ENCODE results near the gene STARD9.

Gene STARD9

DNA sequence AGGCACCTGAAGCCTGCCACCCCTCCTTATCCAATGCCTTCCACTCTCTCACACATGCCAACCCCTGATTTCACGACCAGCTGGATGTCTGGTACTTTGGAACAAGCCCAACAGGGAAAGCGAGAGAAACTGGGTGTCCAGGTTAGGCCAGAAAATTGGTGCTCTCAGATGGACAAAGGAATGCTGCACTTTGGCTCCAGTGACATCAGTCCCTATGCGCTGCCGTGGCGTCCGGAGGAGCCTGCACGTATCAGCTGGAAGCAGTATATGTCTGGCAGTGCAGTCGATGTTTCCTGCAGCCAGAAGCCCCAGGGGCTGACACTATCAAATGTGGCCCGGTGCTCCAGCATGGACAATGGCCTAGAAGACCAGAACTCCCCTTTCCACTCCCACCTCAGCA is 116.4 kb downstream of the STARD9 start:
- Histone ChIP-seq H3K36me3 (ENCODE audit: control insufficient read depth in 2 of 2, insufficient read depth in 2 of 2, low read length in 2 of 2) (peaks cover 5 to 7% of the 10 kb centered on the region in 2 donors), H3K9me3 (ENCODE audit: control insufficient read depth in 2 of 2, low read length in 2 of 2) (no peaks in the 10 kb centered on the region), H3K27ac (ENCODE audit: low read depth in 2 of 2, low read length in 2 of 2) (no peak overlapping the region), H3K27me3 (ENCODE audit: control insufficient read depth in 2 of 2, insufficient read depth in 2 of 2, low read length in 2 of 2) (no peaks in the 10 kb centered on the region), H3K4me3 (ENCODE audit: low read length in 2 of 2) (no peak overlapping the region), H3K9ac (ENCODE audit: low read depth in 1 of 2, low read length in 2 of 2) (no peak overlapping the region), H3K4me1 (ENCODE audit: control insufficient read depth in 2 of 2, insufficient read depth in 2 of 2, low read length in 2 of 2) (no peaks in the 10 kb centered on the region)

DNA sequence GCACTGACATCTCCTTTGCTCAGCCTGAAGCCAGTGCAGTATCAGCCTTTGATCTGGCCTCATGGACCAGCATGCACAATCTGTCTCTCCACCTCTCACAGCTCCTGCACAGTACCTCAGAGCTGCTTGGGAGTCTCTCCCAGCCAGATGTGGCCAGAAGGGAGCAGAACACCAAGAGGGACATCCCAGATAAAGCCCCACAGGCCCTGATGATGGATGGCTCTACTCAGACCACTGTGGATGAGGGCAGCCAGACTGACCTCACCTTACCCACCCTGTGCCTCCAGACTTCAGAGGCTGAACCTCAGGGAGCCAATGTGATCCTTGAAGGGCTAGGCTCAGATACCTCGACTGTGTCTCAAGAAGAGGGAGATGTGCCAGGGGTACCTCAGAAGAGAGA is 117.1 kb downstream of the STARD9 start:
- H3K9me3 ChIP-seq (ENCODE audit: control insufficient read depth in 2 of 2, low read length in 2 of 2), result no peaks in the 10 kb centered on the region
- H3K36me3 ChIP-seq (ENCODE audit: control insufficient read depth in 2 of 2, insufficient read depth in 2 of 2, low read length in 2 of 2), result peaks cover 4 to 5% of the 10 kb centered on the region in 2 donors
- no peak overlapping the region for H3K4me3 ChIP-seq (ENCODE audit: low read length in 2 of 2)
- no peak overlapping the region for H3K27ac ChIP-seq (ENCODE audit: low read depth in 2 of 2, low read length in 2 of 2)
- no peak overlapping the region for H3K9ac ChIP-seq (ENCODE audit: low read depth in 1 of 2, low read length in 2 of 2)
- no peaks in the 10 kb centered on the region for H3K4me1 ChIP-seq (ENCODE audit: control insufficient read depth in 2 of 2, insufficient read depth in 2 of 2, low read length in 2 of 2)
- H3K27me3 ChIP-seq (ENCODE audit: control insufficient read depth in 2 of 2, insufficient read depth in 2 of 2, low read length in 2 of 2), result no peaks in the 10 kb centered on the region

DNA sequence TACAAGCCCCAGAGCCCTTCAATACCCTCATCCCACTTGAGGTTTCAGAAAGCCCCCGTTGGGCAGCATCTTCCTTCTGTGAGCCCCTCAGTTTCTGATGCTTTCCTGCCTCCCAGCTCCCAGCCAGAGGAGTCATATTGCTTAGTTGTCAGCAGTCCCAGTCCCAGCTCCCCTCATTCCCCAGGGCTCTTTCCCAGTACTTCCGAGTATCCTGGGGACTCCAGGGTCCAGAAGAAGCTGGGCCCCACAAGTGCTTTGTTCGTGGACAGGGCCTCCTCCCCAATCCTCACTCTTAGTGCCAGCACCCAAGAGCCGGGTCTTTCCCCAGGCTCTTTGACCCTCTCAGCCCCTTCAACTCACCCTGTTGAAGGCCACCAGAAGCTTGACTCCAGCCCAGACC is 117.6 kb downstream of the STARD9 start:
- no peak overlapping the region for H3K9ac ChIP-seq (ENCODE audit: low read depth in 1 of 2, low read length in 2 of 2)
- H3K9me3 ChIP-seq (ENCODE audit: control insufficient read depth in 2 of 2, low read length in 2 of 2), result no peaks in the 10 kb centered on the region
- H3K36me3 ChIP-seq (ENCODE audit: control insufficient read depth in 2 of 2, insufficient read depth in 2 of 2, low read length in 2 of 2), result peaks cover 4 to 5% of the 10 kb centered on the region in 2 donors
- H3K4me1 ChIP-seq (ENCODE audit: control insufficient read depth in 2 of 2, insufficient read depth in 2 of 2, low read length in 2 of 2), result no peaks in the 10 kb centered on the region
- H3K4me3 ChIP-seq (ENCODE audit: low read length in 2 of 2), result no peak overlapping the region
- H3K27ac ChIP-seq (ENCODE audit: low read depth in 2 of 2, low read length in 2 of 2), result no peak overlapping the region
- H3K27me3 ChIP-seq (ENCODE audit: control insufficient read depth in 2 of 2, insufficient read depth in 2 of 2, low read length in 2 of 2), result no peaks in the 10 kb centered on the region

DNA sequence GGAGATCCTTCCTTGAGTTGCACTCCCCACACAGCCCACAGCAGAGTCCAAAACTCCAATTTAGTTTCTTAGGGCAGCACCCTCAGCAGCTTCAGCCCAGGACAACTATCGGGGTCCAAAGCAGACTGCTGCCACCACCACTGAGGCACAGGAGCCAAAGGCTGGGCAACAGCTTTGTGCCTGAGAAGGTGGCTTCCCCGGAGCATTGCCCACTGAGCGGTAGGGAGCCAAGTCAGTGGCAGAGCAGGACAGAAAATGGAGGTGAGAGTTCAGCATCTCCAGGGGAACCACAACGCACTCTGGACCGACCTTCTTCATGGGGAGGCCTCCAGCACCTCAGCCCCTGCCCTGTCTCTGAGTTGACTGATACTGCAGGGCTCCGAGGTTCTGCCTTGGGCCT is 118.1 kb downstream of the STARD9 start:
- Histone ChIP-seq H3K9ac (ENCODE audit: low read depth in 1 of 2, low read length in 2 of 2) (no peak overlapping the region), H3K27ac (ENCODE audit: low read depth in 2 of 2, low read length in 2 of 2) (no peak overlapping the region), H3K27me3 (ENCODE audit: control insufficient read depth in 2 of 2, insufficient read depth in 2 of 2, low read length in 2 of 2) (no peaks in the 10 kb centered on the region), H3K4me3 (ENCODE audit: low read length in 2 of 2) (no peak overlapping the region), H3K4me1 (ENCODE audit: control insufficient read depth in 2 of 2, insufficient read depth in 2 of 2, low read length in 2 of 2) (no peaks in the 10 kb centered on the region), H3K36me3 (ENCODE audit: control insufficient read depth in 2 of 2, insufficient read depth in 2 of 2, low read length in 2 of 2) (peaks cover 4 to 5% of the 10 kb centered on the region in 2 donors), H3K9me3 (ENCODE audit: control insufficient read depth in 2 of 2, low read length in 2 of 2) (no peaks in the 10 kb centered on the region)

DNA sequence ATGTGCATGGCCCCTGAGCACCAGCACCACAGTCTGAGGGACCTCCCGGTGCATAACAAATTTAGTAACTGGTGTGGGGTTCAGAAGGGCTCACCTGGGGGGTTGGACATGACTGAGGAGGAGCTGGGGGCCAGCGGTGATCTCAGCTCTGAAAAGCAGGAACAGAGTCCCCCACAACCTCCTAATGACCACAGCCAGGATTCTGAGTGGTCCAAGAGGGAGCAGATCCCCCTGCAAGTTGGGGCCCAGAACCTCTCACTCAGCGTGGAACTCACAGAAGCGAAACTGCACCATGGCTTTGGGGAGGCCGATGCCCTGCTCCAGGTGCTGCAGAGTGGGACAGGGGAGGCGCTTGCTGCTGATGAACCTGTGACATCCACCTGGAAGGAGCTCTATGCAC is 118.5 kb downstream of the STARD9 start:
- Histone ChIP-seq H3K27ac (ENCODE audit: low read depth in 2 of 2, low read length in 2 of 2) (no peak overlapping the region), H3K36me3 (ENCODE audit: control insufficient read depth in 2 of 2, insufficient read depth in 2 of 2, low read length in 2 of 2) (peaks cover 3 to 4% of the 10 kb centered on the region in 2 donors), H3K9ac (ENCODE audit: low read depth in 1 of 2, low read length in 2 of 2) (no peak overlapping the region), H3K4me1 (ENCODE audit: control insufficient read depth in 2 of 2, insufficient read depth in 2 of 2, low read length in 2 of 2) (no peaks in the 10 kb centered on the region), H3K27me3 (ENCODE audit: control insufficient read depth in 2 of 2, insufficient read depth in 2 of 2, low read length in 2 of 2) (no peaks in the 10 kb centered on the region), H3K4me3 (ENCODE audit: low read length in 2 of 2) (no peak overlapping the region), H3K9me3 (ENCODE audit: control insufficient read depth in 2 of 2, low read length in 2 of 2) (no peaks in the 10 kb centered on the region)

DNA sequence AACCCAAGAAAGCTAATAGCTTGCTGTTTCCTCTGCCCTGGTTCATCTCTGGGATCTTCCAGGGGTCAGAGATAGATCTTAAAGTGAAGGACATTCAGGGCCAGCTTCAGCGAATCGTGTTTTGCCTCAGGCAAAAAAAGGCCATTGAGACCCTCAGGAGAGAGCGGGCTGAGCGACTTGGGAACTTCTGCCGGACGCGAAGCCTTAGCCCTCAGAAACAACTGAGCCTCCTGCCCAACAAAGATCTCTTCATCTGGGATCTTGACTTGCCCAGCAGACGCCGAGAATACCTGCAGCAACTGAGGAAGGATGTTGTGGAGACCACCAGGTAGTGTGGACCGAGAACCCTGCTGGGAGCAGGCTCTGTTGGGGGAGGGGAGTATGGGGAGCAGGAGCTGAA is 119.0 kb downstream of the STARD9 start:
- Histone ChIP-seq H3K36me3 (ENCODE audit: control insufficient read depth in 2 of 2, insufficient read depth in 2 of 2, low read length in 2 of 2) (peaks cover 0 to 4% of the 10 kb centered on the region in 2 donors), H3K4me3 (ENCODE audit: low read length in 2 of 2) (no peak overlapping the region), H3K9ac (ENCODE audit: low read depth in 1 of 2, low read length in 2 of 2) (no peak overlapping the region), H3K4me1 (ENCODE audit: control insufficient read depth in 2 of 2, insufficient read depth in 2 of 2, low read length in 2 of 2) (no peaks in the 10 kb centered on the region), H3K27ac (ENCODE audit: low read depth in 2 of 2, low read length in 2 of 2) (no peak overlapping the region), H3K27me3 (ENCODE audit: control insufficient read depth in 2 of 2, insufficient read depth in 2 of 2, low read length in 2 of 2) (no peaks in the 10 kb centered on the region), H3K9me3 (ENCODE audit: control insufficient read depth in 2 of 2, low read length in 2 of 2) (no peaks in the 10 kb centered on the region)

DNA sequence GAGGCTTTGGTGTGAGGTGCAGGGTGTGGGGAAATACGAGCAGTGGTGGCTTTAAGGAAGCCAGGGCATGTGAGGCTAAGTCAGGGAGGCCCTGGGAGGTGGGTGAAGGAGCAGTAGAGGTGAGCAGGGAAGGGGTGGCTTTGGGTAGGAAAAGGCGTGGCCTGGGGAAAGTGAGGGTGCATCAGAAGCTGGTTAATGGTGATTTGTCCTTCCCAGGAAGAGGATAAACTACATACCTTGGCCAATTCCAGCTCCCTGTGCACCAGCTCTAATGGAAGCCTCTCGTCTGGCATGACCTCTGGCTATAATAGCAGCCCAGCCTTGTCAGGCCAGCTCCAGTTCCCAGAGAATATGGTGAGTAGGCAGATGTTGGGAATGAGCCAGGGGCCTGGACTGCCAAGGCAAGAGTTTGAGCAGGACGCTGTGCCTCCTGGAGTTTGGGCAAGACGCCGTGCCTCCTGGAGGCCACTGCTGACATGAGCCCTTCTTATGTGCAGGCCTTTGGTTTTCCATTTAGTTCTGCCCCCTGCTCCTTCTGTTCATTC is 120.2 kb downstream of the STARD9 start:
- Histone ChIP-seq H3K9me3 (ENCODE audit: control insufficient read depth in 2 of 2, low read length in 2 of 2) (no peaks in the 10 kb centered on the region), H3K9ac (ENCODE audit: low read depth in 1 of 2, low read length in 2 of 2) (no peak overlapping the region), H3K27ac (ENCODE audit: low read depth in 2 of 2, low read length in 2 of 2) (no peak overlapping the region), H3K4me1 (ENCODE audit: control insufficient read depth in 2 of 2, insufficient read depth in 2 of 2, low read length in 2 of 2) (no peaks in the 10 kb centered on the region), H3K36me3 (ENCODE audit: control insufficient read depth in 2 of 2, insufficient read depth in 2 of 2, low read length in 2 of 2) (peaks cover 0 to 2% of the 10 kb centered on the region in 2 donors), H3K27me3 (ENCODE audit: control insufficient read depth in 2 of 2, insufficient read depth in 2 of 2, low read length in 2 of 2) (no peaks in the 10 kb centered on the region), H3K4me3 (ENCODE audit: low read length in 2 of 2) (no peak overlapping the region)

DNA sequence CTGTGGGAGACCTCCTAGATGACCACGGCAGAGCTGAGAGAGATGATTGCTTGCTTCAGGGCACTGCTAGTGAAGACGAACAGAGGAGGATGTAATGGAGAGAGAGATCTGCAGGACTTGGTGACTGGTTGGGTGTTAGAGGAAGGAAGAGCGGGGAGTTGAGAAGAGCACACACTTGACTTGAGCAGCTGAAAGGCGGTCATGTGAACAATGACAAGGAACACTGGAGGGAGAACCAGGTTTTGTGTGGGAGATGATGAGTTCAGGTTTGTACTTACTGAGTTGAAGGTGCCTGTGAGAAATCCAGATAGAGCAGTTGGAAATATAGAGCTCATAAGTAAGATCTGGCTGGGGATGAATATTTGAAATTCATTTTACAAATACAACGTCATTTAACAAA is 121.2 kb downstream of the STARD9 start:
- H3K9ac ChIP-seq (ENCODE audit: low read depth in 1 of 2, low read length in 2 of 2), result no peak overlapping the region
- no peak overlapping the region for H3K27ac ChIP-seq (ENCODE audit: low read depth in 2 of 2, low read length in 2 of 2)
- H3K36me3 ChIP-seq (ENCODE audit: control insufficient read depth in 2 of 2, insufficient read depth in 2 of 2, low read length in 2 of 2), result peaks cover 0 to 2% of the 10 kb centered on the region in 2 donors
- H3K4me3 ChIP-seq (ENCODE audit: low read length in 2 of 2), result no peak overlapping the region
- H3K4me1 ChIP-seq (ENCODE audit: control insufficient read depth in 2 of 2, insufficient read depth in 2 of 2, low read length in 2 of 2), result no peaks in the 10 kb centered on the region
- H3K27me3 ChIP-seq (ENCODE audit: control insufficient read depth in 2 of 2, insufficient read depth in 2 of 2, low read length in 2 of 2), result no peaks in the 10 kb centered on the region
- H3K9me3 ChIP-seq (ENCODE audit: control insufficient read depth in 2 of 2, low read length in 2 of 2), result no peaks in the 10 kb centered on the region

DNA sequence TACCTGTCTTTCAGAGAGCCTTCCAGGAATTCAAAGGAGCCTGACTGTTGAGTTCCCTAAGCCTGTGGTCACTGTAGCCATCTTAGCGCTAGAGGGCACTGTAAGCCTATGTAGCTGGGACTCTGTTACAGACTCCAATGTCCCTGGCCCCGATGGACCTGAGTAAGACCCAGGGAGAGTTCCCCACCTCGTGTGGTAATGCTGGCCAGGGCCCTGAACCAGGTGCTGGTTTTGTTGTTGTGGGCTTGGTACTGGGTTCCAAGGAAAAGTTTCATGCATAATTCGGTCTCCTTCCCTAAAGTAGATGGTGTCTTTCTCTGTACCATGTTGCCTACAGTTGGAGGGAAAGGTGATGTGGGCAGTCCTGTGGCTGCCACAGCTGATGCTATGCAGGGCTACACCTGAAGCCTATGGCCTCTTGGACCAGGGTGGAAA is 129.1 kb downstream of the STARD9 start:
- Histone ChIP-seq H3K9ac (ENCODE audit: low read depth in 1 of 2, low read length in 2 of 2) (no peak overlapping the region), H3K36me3 (ENCODE audit: control insufficient read depth in 2 of 2, insufficient read depth in 2 of 2, low read length in 2 of 2) (no peaks in the 10 kb centered on the region), H3K4me1 (ENCODE audit: control insufficient read depth in 2 of 2, insufficient read depth in 2 of 2, low read length in 2 of 2) (no peaks in the 10 kb centered on the region), H3K27ac (ENCODE audit: low read depth in 2 of 2, low read length in 2 of 2) (no peak overlapping the region), H3K27me3 (ENCODE audit: control insufficient read depth in 2 of 2, insufficient read depth in 2 of 2, low read length in 2 of 2) (no peaks in the 10 kb centered on the region), H3K4me3 (ENCODE audit: low read length in 2 of 2) (no peak overlapping the region), H3K9me3 (ENCODE audit: control insufficient read depth in 2 of 2, low read length in 2 of 2) (no peaks in the 10 kb centered on the region)

DNA sequence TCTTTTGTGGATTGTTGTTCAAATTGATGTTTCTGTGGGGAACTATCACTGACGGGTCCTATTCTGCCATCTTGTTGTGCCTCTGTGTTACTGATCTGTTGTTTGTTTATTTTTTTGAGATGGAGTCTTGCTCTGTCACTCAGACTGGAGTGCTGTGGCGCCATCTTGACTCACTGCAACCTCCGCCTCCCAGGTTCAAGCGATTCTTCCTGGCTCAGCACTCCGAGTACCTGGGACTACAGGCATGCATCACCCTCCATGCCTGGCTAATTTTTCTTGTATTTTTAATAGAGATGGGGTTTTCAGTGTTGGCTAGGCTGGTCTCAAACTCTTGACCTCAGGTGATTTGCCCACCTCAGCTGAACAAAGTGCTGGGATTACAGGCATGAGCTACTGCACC is 129.9 kb downstream of the STARD9 start:
- Histone ChIP-seq H3K4me3 (ENCODE audit: low read length in 2 of 2) (no peak overlapping the region), H3K9me3 (ENCODE audit: control insufficient read depth in 2 of 2, low read length in 2 of 2) (no peaks in the 10 kb centered on the region), H3K4me1 (ENCODE audit: control insufficient read depth in 2 of 2, insufficient read depth in 2 of 2, low read length in 2 of 2) (no peaks in the 10 kb centered on the region), H3K27me3 (ENCODE audit: control insufficient read depth in 2 of 2, insufficient read depth in 2 of 2, low read length in 2 of 2) (no peaks in the 10 kb centered on the region), H3K9ac (ENCODE audit: low read depth in 1 of 2, low read length in 2 of 2) (no peak overlapping the region), H3K27ac (ENCODE audit: low read depth in 2 of 2, low read length in 2 of 2) (no peak overlapping the region), H3K36me3 (ENCODE audit: control insufficient read depth in 2 of 2, insufficient read depth in 2 of 2, low read length in 2 of 2) (no peaks in the 10 kb centered on the region)

DNA sequence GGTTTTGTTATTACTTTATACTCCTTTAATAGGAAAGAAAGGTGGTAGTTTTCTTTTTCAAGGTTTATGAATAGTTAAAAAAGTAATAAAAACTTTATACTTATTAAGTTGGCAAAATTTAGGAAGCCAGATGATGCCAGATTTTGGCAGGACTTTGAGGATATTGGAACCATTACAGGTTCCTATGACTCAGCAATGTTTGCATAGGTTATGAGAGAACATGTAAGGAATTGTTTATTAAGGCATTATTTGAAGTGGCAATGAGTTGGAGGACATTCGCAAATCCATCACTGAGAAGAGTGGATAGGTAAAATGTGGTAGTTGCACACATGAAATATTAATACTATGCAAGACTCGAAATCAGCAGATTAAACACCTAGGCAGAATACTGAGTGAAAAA is 131.7 kb downstream of the STARD9 start:
- no peak overlapping the region for H3K9ac ChIP-seq (ENCODE audit: low read depth in 1 of 2, low read length in 2 of 2)
- H3K4me1 ChIP-seq (ENCODE audit: control insufficient read depth in 2 of 2, insufficient read depth in 2 of 2, low read length in 2 of 2), result no peaks in the 10 kb centered on the region
- H3K9me3 ChIP-seq (ENCODE audit: control insufficient read depth in 2 of 2, low read length in 2 of 2), result no peaks in the 10 kb centered on the region
- no peaks in the 10 kb centered on the region for H3K27me3 ChIP-seq (ENCODE audit: control insufficient read depth in 2 of 2, insufficient read depth in 2 of 2, low read length in 2 of 2)
- no peak overlapping the region for H3K4me3 ChIP-seq (ENCODE audit: low read length in 2 of 2)
- no peak overlapping the region for H3K27ac ChIP-seq (ENCODE audit: low read depth in 2 of 2, low read length in 2 of 2)
- H3K36me3 ChIP-seq (ENCODE audit: control insufficient read depth in 2 of 2, insufficient read depth in 2 of 2, low read length in 2 of 2), result no peaks in the 10 kb centered on the region
